Activated CD8-positive, alpha-beta T cell treated with anti-CD3 and anti-CD28 coated beads, Interleukin-2, amount 10 ng/mL, durations not matched to agents 7 days and 5 days (primary cell): ENCODE results near the gene ATP7B. TPM values are rescaled to one million over a fixed set of nuclear protein-coding genes. Genes with fewer than 3 reads are reported as not detected.

Experiments
- ATAC-seq: fragments of 150-1000 bp; cut with Tn5 transposase; one replicate; pipeline ENCODE4 v1.10.0; 2021; ENCODE audit warnings: moderate library complexity
- CTCF ChIA-PET: fragments of 350-600 bp; sonication (Branson Sonifier 250); formaldehyde crosslinking; loops from one replicate; lab custom pipeline; 2021; ENCODE audit warnings: antibody characterized with exemption; lab: Charles Lee
- POLR2A ChIA-PET: fragments of 350-600 bp; sonication (Branson Sonifier 250); formaldehyde crosslinking; loops from one replicate; lab custom pipeline; 2021; ENCODE audit warnings: antibody characterized with exemption; lab: Charles Lee
- DNase-seq: peaks from one replicate; pipeline ENCODE4 v3.0.0-alpha.2; 2020
- H3K27ac Mint-ChIP-seq: one replicate; pipeline ENCODE4 v1.8.0; 2021; ENCODE audit warnings: mild to moderate bottlenecking, mixed read lengths
- H3K27me3 Mint-ChIP-seq: one replicate; pipeline ENCODE4 v1.8.0; 2021; ENCODE audit warnings: low read depth, mixed read lengths
- H3K36me3 Mint-ChIP-seq: one replicate; pipeline ENCODE4 v1.8.0; 2021; ENCODE audit warnings: low read depth, mixed read lengths
- H3K4me1 Mint-ChIP-seq: one replicate; pipeline ENCODE4 v1.8.0; 2021; ENCODE audit warnings: low read depth, mixed read lengths
- H3K4me3 Mint-ChIP-seq: one replicate; pipeline ENCODE4 v1.8.0; 2021; ENCODE audit warnings: mild to moderate bottlenecking, mixed read lengths
- H3K9me3 Mint-ChIP-seq: one replicate; pipeline ENCODE4 v1.8.0; 2022; ENCODE audit warnings: mixed read lengths; ENCODE audit not compliant: insufficient read depth
- total RNA-seq, 2 experiments: library from RNA; stranded (reverse); gene quantifications; one replicate each; pipeline ENCODE4 v1.2.3, GENCODE V29; 2021

ATP7B gene
- total RNA-seq, 2 experiments from 2014 or later = 0.29 to 0.37 TPM

DNA sequence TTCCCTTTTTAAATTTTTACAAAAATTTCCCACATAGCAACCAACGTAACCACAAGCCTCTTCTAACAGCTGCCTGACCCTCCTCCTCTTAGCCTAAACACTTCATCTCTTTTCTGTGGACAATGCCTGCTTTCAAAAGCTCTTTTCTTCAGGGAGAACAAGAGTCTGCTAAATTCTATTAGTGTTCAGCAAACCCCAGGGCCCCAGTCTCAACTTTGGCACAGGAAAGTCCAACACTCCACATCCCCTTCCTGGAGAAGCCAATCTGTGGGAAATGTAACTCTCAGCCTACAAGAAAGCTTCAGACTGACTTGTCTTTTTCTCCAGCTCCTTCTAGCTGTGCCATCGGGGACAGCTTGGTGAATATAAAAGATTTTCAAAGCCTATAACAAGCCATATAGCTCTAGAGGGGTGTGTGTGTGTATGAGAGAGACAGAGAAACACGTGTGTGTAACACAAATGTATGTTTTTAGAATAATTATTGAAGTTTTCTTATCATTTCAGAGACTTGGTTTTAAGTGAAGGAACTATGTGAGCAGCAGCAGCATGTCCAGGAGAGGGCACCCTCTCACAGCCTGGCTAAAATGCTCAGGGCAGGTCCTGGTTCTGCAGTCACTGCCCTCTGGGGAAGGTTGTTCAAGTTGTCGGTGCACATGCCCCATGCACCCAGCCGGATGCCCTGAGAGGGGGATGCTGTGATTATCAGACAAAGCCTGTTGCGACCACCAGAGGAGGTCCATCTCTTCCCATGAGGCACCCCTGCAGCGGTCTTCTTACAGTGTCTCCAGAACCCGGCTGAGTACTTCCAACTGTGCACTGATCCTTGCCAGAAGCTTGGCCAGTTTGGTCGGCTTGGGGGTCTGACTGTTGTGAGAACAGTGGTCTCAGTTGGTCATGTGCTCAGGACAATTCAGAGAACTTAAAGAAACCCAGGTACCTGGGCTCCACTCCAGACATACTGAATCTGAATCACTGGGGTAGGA lies 115.1 kb downstream of the ATP7B start:
- DNase-seq = peak; percentile 56
- ATAC-seq = peak; percentile 79
- POLR2A ChIA-PET = no interaction called here
- no peaks in the 10 kb centered on the region for H3K36me3 Mint-ChIP-seq
- H3K4me3 Mint-ChIP-seq = no peak overlapping the region
- CTCF ChIA-PET = interaction anchor here (0.8 to 2.9 kb wide), 13 partner anchors 10 to 305 kb away, joined by 3 to 21 read pairs (median 3); partner anchors contain the start of gene NEK5
- H3K27ac Mint-ChIP-seq = no peak overlapping the region
- no peaks in the 10 kb centered on the region for H3K9me3 Mint-ChIP-seq
- H3K4me1 Mint-ChIP-seq = no peaks in the 10 kb centered on the region
- peaks cover 17% of the 10 kb centered on the region for H3K27me3 Mint-ChIP-seq

DNA sequence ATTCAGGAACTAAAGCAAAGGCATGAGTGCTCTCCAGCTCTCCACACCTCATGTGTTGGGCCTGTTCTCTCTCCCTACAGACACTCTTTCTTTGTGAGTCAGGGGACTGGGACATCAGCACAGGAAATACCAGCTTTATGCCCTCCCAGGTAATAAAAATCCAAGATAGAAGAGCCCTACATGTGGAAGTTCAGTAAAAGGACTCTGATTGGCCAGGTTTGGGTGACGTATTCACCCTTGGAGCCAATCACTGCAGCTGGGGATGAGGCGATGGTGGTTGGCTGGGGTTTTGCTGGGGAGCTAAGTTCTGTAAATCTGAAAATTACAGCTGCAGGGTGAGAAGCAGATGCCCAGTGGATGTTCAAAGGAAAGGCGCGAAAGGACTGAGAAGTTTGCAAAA lies 117.0 kb downstream of the ATP7B start:
- POLR2A ChIA-PET = no interaction called here
- no peak for ATAC-seq
- H3K27ac Mint-ChIP-seq = no peak overlapping the region

DNA sequence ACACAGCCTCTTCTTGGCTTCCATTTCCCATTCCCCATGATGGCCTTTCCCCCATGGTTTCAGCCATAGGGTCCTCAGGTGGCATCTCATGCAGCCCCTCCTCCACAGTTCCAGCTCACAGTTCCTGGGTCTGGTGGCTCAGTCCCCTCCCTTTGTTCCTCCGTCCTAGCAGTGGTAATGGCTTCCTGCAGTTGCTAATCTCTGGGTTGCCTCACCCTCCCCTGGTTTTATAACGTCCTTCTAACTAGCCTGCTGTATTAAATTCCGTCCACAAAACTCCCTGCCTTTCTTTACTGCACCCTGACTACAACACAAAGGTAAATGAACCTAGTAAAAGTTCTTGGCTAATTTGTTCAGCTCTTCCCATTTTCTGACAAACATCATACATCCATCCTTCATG lies 118.6 kb downstream of the ATP7B start:
- Mint-ChIP-seq H3K4me3 (no peak overlapping the region), H3K27me3 (peaks cover 5% of the 10 kb centered on the region), H3K4me1 (no peaks in the 10 kb centered on the region), H3K27ac (no peak overlapping the region), H3K9me3 (no peaks in the 10 kb centered on the region), H3K36me3 (no peaks in the 10 kb centered on the region)
- ATAC-seq (no peak), DNase-seq (no peak)
- POLR2A ChIA-PET = no interaction called here
- CTCF ChIA-PET = interaction anchor here (0.8 to 1.6 kb wide), 6 partner anchors 43 to 237 kb away, joined by 3 to 7 read pairs (median 4); partner anchors contain the start of genes NEK5 and TMEM272

More for the DNA sequence above, 117.0 kb downstream of the ATP7B start:
- H3K27me3 Mint-ChIP-seq = peaks cover 9% of the 10 kb centered on the region
- H3K36me3 Mint-ChIP-seq = no peaks in the 10 kb centered on the region
- H3K4me3 Mint-ChIP-seq = no peak overlapping the region
- no peaks in the 10 kb centered on the region for H3K9me3 Mint-ChIP-seq
- no peaks in the 10 kb centered on the region for H3K4me1 Mint-ChIP-seq
- no peak for DNase-seq
- CTCF ChIA-PET = interaction anchor here (1.5 to 2.9 kb wide), 2 partner anchors 17 to 79 kb away, joined by 4 to 15 read pairs; no protein-coding TSS in a partner anchor

DNA sequence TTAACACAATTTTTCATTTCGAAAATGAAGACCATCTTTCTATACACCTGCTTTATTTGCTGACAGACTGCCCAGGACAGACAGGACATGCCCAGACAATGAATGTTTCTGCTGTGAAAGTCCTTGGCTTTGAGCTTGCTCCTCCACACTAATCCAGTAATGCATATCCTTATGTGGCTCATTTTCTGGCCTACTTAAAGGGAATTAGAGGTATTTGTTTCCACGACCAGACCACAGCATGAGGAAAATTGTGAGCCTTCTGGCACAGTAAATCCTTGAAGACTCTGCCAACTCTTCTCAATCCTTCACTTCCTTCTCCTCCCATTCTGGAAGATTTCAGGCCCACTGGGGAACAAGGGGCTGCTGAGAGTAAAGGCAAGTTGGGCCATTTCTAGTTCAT lies 123.8 kb downstream of the ATP7B start:
- ChIA-PET CTCF (no interaction called here), POLR2A (no interaction called here)
- DNase-seq (no peak), ATAC-seq (no peak)
- H3K36me3 Mint-ChIP-seq = no peaks in the 10 kb centered on the region
- H3K27me3 Mint-ChIP-seq = peaks cover 9% of the 10 kb centered on the region
- H3K27ac Mint-ChIP-seq = no peak overlapping the region
- no peaks in the 10 kb centered on the region for H3K4me1 Mint-ChIP-seq
- no peaks in the 10 kb centered on the region for H3K9me3 Mint-ChIP-seq
- no peak overlapping the region for H3K4me3 Mint-ChIP-seq

DNA sequence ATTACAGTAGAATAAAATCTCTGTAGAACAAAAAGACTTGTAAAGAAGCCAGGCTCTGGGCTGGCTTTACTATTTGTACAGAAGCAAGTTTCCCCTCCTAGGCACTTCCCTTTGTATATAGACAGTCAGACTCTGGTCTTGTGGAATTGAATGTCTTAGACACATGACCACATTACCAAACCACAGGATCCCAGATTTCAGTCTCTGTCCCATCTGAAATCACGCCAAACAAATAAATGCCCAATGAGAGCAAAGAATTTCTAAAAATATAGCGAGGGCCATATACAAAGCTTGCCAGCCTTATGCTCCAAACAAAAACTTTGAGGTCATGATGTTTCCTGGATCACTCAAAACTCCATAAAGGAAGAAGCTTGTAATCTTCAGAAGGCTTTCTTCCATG lies 125.6 kb downstream of the ATP7B start:
- H3K9me3 Mint-ChIP-seq = no peaks in the 10 kb centered on the region
- no peak for DNase-seq
- no peak overlapping the region for H3K4me3 Mint-ChIP-seq
- no peak overlapping the region for H3K27ac Mint-ChIP-seq
- CTCF ChIA-PET = interaction anchor here (1.0 kb wide), 1 partner anchor 10 kb away, joined by 4 read pairs; no protein-coding TSS in a partner anchor
- H3K4me1 Mint-ChIP-seq = no peaks in the 10 kb centered on the region
- POLR2A ChIA-PET = no interaction called here
- H3K36me3 Mint-ChIP-seq = no peaks in the 10 kb centered on the region
- no peak for ATAC-seq
- peaks cover 6% of the 10 kb centered on the region for H3K27me3 Mint-ChIP-seq

DNA sequence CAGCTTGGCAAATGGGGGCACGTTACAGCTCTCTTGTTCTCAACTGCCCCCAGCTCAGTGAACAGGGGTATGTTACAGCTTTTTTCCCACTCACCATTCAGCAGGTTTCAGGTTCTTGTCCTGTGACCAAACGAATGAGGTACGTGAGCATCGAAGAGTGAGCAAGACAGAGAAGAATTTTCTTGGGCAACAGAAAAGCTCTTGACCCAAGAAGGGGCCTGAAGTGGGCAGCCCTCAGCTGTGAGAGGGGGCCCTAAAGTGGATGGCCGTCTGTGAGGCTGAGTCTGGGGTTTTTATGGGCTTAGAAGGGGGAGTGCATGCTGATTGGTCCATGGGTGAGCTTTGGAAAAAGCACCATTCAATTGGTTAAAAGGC lies 128.0 kb downstream of the ATP7B start:
- H3K9me3 Mint-ChIP-seq = no peaks in the 10 kb centered on the region
- no peak overlapping the region for H3K27ac Mint-ChIP-seq
- no peak for ATAC-seq
- peaks cover 4% of the 10 kb centered on the region for H3K27me3 Mint-ChIP-seq
- no peak overlapping the region for H3K4me3 Mint-ChIP-seq
- DNase-seq = no peak
- CTCF ChIA-PET = no interaction called here
- H3K4me1 Mint-ChIP-seq = no peaks in the 10 kb centered on the region
- H3K36me3 Mint-ChIP-seq = no peaks in the 10 kb centered on the region
- POLR2A ChIA-PET = no interaction called here

Other genes with a start within 250 kb of the ATP7B start
- gene DHRS12, start 207.3 kb downstream of the ATP7B start, total RNA-seq = 10 to 100 TPM in 1 of 2 experiments, 1 to 10 TPM in 1; 8.9 to 10.0 TPM
- under 1 TPM; 0.23 to 0.29 TPM for gene TMEM272, start 166.3 kb downstream of the ATP7B start, total RNA-seq
- not detected for gene CCDC70, start 149.5 kb downstream of the ATP7B start, total RNA-seq
- gene ALG11, start 948 bp upstream of the ATP7B start, total RNA-seq = 10 to 100 TPM; 22.9 to 28.3 TPM
- gene UTP14C, start 13.2 kb upstream of the ATP7B start, total RNA-seq = 10 to 100 TPM in 1 of 2 experiments, 1 to 10 TPM in 1; 8.5 to 10.5 TPM
- not detected for gene NEK5, start 117.6 kb upstream of the ATP7B start, total RNA-seq
- gene NEK3, start 148.1 kb upstream of the ATP7B start, total RNA-seq = 1 to 10 TPM in 1 of 2 experiments, under 1 TPM in 1; 0.39 to 2.5 TPM